ENCODE data around the gene PLIN4.
"Not testable (repeated sequence)": the region's sequence is repeated elsewhere in the genome, so short reads cannot be mapped to it uniquely, and the experiment has no call there.

Gene PLIN4

GRCh38 chr19:4518345-4519171 lies at the start of gene PLIN4:
Gene PLIN4 (minus strand): TSS chr19:4518486. CDS start chr19:4518272, 214 bp downstream.
- no peak for DNase-seq (ENCODE audit: low read depth, low spot score)

GRCh38 chr19:4567584-4568071 lies 49.3 kb upstream of the PLIN4 start:
- DNase-seq (ENCODE audit: low read depth, low spot score): peak; percentile 32

GRCh38 chr19:4566402-4567051 lies 48.2 kb upstream of the PLIN4 start:
- no peak for DNase-seq (ENCODE audit: low read depth, low spot score)

GRCh38 chr19:4563562-4563961 lies 45.3 kb upstream of the PLIN4 start:
- DNase-seq (ENCODE audit: low read depth, low spot score): not testable (repeated sequence)

GRCh38 chr19:4562085-4562484 lies 43.8 kb upstream of the PLIN4 start:
- not testable (repeated sequence) for DNase-seq (ENCODE audit: low read depth, low spot score)

GRCh38 chr19:4559569-4559968 lies 41.3 kb upstream of the PLIN4 start, which contains the start of gene SEMA6B:
Gene SEMA6B (minus strand): TSS chr19:4559684. CDS start chr19:4558457, 1,227 bp downstream.
- DNase-seq (ENCODE audit: low read depth, low spot score): no peak

- no peak for DNase-seq (ENCODE audit: low read depth, low spot score)
Observed at GRCh38 chr19:4557971-4558941, 40.0 kb upstream of the PLIN4 start.

- DNase-seq (ENCODE audit: low read depth, low spot score): no peak
Observed at GRCh38 chr19:4557144-4557970, 39.1 kb upstream of the PLIN4 start.

- DNase-seq (ENCODE audit: low read depth, low spot score): no peak
Observed at GRCh38 chr19:4556597-4557127, 38.4 kb upstream of the PLIN4 start.

- no peak for DNase-seq (ENCODE audit: low read depth, low spot score)
Observed at GRCh38 chr19:4555657-4556561, 37.6 kb upstream of the PLIN4 start.

GRCh38 chr19:4554717-4555116 lies 36.4 kb upstream of the PLIN4 start:
- DNase-seq (ENCODE audit: low read depth, low spot score): no peak

- DNase-seq (ENCODE audit: low read depth, low spot score): no peak
Observed at GRCh38 chr19:4553775-4554174, 35.5 kb upstream of the PLIN4 start.

GRCh38 chr19:4553092-4553695 lies 34.9 kb upstream of the PLIN4 start:
- DNase-seq (ENCODE audit: low read depth, low spot score): no peak

- no peak for DNase-seq (ENCODE audit: low read depth, low spot score)
Observed at GRCh38 chr19:4552525-4552819, 34.2 kb upstream of the PLIN4 start.

GRCh38 chr19:4550479-4551050 lies 32.3 kb upstream of the PLIN4 start:
- DNase-seq (ENCODE audit: low read depth, low spot score): no peak

GRCh38 chr19:4550018-4550417 lies 31.7 kb upstream of the PLIN4 start:
- DNase-seq (ENCODE audit: low read depth, low spot score): no peak

GRCh38 chr19:4548238-4548584 lies 29.9 kb upstream of the PLIN4 start:
- DNase-seq (ENCODE audit: low read depth, low spot score): no peak

- no peak for DNase-seq (ENCODE audit: low read depth, low spot score)
Observed at GRCh38 chr19:4547303-4548237, 29.3 kb upstream of the PLIN4 start.

All from activated naive CD8-positive, alpha-beta T cell treated with anti-CD3 and anti-CD28 coated beads, Interleukin-2, amount 50 U/mL, for 16 hours (primary cell).